Forelimb muscle (tissue), 1 donor: Measurements from ENCODE around the gene L3MBTL1. TPM values are rescaled to one million over a fixed set of nuclear protein-coding genes. Genes with fewer than 3 reads are reported as not detected.
"Not testable (repeated sequence)": the region's sequence is repeated elsewhere in the genome, so short reads cannot be mapped to it uniquely, and the experiment has no call there.

ENCODE experiments used
- DNase-seq: peaks from one replicate; pipeline ENCODE4 v3.0.0-alpha.2; 2013; ENCODE audit warnings: low read depth
- polyA plus RNA-seq: library from polyadenylated mRNA; unstranded; fragments of 120-200 nt; gene quantifications from one replicate; pipeline ENCODE4 v1.2.1, GENCODE V29; 2013; ENCODE audit not compliant: insufficient read length

L3MBTL1 gene
- polyA plus RNA-seq, 1 donor = 10.4 TPM

- DNase-seq = no peak
Measured at GRCh38 chr20:43559147-43559987, 51.9 kb downstream of the L3MBTL1 start.

GRCh38 chr20:43560974-43561373 lies 53.5 kb downstream of the L3MBTL1 start:
- DNase-seq = no peak

DNA sequence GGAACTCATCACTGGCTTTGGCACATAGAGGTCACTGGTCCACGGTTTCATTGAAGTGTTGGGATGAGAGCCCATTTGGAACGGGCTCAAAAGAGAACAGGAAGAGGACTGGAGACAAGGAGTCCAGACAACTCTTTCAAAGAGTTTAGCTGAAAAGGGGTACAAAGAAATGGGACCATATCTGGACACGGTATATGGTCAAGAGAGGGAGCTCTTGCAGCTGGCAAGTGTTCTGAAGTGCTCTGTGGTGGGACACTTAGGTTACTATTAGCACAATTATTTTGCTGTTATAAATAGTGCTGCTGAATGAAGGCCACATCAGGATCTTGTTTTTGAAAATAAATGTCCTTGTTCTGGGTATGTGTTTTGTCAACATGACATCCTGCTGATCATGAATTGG lies 55.9 kb downstream of the L3MBTL1 start:
- no peak for DNase-seq

DNA sequence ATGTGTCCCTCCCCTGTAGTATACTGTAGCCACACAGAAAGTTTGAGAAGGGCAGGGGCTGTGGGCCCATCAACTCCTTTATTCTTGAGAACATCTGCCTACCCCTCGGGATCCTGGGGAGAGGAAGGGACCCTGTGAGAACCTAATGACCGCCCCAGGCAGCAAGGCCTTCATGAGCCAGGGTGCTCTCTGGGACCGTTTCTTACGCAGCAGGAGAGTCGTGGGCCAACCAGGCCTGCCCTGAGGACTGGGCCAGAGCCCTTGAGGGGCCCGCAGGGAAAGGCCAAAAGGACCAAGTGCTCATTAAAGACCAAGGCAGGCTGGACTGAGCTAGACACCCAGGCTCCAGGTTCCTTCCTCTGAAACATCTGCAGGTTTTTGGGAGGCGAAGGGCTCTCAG lies 56.5 kb downstream of the L3MBTL1 start:
- no peak for DNase-seq

GRCh38 chr20:43564455-43564854 lies 57.0 kb downstream of the L3MBTL1 start:
- no peak for DNase-seq

GRCh38 chr20:43564993-43565757 lies 57.7 kb downstream of the L3MBTL1 start:
- no peak for DNase-seq

- DNase-seq = no peak
Measured at GRCh38 chr20:43565758-43566104, 58.2 kb downstream of the L3MBTL1 start.

DNA sequence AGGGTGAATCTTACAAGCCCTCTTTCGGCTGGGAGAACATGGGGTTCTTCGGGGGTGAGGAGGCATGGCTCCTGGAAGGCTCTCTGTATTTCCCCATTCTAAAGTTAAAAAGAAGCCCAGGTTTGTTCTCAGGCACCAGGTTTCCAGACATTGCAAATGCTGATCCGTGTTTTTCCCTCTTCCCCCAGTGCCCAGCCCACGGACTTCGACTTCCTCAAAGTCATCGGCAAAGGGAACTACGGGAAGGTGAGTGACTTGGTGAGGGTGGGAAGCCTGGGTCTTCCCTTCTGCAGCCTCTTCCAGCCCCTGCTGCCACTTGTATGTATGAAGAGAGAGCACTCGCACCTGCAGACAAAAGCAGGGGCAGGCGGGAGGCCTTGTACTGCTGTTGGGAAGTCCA lies 60.0 kb downstream of the L3MBTL1 start:
- DNase-seq = no peak

DNA sequence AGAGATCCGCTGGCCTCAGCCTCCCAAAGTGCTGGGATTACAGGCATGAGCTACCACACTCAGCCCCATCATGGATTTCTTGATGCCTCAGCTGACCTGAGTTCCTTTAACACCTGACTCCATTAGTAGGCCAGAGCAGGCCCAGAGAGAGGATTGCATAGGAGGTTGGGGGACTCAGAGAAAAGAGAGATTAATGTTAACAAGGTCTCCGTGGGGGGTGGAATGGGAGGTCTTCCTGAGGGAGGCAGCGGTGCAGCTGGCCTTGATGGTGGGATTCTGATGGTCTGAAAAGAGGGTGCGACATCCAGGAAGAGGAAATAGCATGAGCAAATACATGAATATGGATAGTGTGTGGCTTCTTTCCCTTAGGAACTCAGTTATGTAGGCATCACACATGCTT lies 61.2 kb downstream of the L3MBTL1 start:
- no peak for DNase-seq

- no peak for DNase-seq
Measured at GRCh38 chr20:43569282-43569681, 61.8 kb downstream of the L3MBTL1 start.

- no peak for DNase-seq
Measured at GRCh38 chr20:43570496-43570895, 63.0 kb downstream of the L3MBTL1 start.

GRCh38 chr20:43571310-43571709 lies 63.8 kb downstream of the L3MBTL1 start:
- no peak for DNase-seq

- no peak for DNase-seq
Measured at GRCh38 chr20:43571771-43572170, 64.3 kb downstream of the L3MBTL1 start.

- DNase-seq = no peak
Measured at GRCh38 chr20:43572891-43573290, 65.4 kb downstream of the L3MBTL1 start.

DNA sequence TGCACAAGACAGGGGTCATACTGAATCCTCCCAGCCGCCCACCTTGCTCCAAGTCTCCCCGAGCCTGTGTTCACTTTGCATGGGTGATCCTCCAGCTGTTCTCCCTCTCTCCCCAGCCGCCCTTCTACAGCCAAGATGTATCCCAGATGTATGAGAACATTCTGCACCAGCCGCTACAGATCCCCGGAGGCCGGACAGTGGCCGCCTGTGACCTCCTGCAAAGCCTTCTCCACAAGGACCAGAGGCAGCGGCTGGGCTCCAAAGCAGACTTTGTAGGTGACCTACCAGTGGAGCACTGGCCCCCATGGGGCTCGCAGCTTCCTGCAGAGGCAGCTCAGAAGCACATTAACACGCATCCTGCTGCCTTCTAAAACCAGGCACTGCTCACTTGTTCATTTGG lies 68.6 kb downstream of the L3MBTL1 start:
- DNase-seq = no peak

GRCh38 chr20:43579861-43580793 lies 72.6 kb downstream of the L3MBTL1 start:
- no peak for DNase-seq

DNA sequence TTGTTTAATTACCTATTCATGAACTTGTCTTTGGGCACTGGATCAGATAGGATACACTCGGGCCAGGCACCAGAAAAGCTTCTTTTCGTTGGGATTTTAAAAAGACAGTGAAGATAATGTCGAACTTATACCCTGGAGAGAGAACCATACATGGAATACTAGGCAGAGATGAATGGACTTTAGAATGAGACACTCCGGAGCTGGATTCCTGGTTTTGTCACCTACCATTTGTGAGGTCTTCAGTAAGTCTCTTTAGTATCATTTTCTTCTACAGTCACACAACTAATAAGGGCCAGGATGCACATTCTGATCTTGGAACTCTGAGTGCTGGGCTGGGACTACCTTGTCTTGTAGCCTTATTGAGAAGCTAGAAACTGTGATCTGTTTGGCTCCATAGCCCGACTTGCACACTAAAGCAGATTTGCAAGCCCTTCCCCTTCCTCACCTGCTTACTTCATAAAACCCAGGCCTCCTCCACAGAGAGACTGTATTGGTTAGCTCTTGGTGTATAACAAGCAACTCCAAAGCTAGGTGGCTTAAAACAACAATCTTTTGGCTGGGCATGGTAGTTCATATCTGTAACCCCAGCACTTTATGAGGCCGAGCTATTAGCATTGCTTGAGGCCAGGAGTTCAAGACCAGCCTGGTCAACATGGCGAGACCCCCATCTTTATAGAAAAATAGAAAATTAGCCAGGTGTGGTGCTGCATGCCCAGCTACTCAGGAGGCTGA lies 75.8 kb downstream of the L3MBTL1 start:
- DNase-seq = no peak

GRCh38 chr20:43583982-43584432 lies 76.5 kb downstream of the L3MBTL1 start:
- DNase-seq = no peak

DNA sequence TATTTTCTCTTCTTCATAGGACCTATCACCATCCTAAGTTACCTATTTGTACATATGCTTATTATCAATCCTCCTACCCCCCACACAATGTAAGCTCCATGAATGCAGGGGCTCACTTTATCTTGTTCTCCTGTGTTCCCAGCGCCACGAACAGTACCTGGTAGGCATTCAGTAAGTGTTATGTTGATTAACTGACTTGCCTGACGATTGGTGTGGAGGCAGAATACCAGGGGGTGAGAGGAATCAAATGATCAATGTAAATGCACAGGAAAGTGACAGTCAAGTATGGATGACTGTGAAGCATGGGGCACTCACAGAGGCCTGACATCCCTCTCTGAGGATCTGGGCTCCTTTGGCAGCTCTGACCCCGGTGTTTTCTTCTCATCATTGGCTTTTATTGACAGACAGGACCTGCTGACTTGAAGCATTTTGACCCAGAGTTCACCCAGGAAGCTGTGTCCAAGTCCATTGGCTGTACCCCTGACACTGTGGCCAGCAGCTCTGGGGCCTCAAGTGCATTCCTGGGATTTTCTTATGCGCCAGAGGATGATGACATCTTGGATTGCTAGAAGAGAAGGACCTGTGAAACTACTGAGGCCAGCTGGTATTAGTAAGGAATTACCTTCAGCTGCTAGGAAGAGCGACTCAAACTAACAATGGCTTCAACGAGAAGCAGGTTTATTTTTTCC lies 77.1 kb downstream of the L3MBTL1 start:
- no peak for DNase-seq

GRCh38 chr20:43586641-43587040 lies 79.1 kb downstream of the L3MBTL1 start:
- no peak for DNase-seq

DNA sequence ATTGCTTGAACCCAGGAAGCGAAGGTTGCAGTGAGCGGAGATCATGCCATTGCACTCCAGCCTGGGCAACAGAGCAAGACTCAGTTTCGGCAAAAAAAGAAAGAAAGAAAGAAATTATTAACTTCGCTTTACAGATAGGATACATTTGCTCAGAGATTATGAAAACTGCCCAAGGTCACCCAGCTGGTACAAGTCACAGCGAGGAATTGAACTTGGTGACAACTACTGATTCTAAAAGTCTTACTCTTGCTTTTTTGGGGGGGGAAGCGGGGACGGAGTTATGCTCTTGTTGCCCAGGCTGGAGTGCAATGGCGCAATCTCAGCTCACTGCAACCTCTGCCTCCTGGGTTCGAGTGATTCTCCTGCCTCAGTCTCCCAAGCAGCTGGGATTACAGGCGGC lies 81.0 kb downstream of the L3MBTL1 start:
- DNase-seq = not testable (repeated sequence)
